Measurements from ENCODE around the gene CD83. TPM values are rescaled to one million over a fixed set of nuclear protein-coding genes. Genes with fewer than 3 reads are reported as not detected.
A peak's percentile ranks its signal among the peaks of the same experiment; 100 is the strongest.

The CD83 gene
- total and polyA plus RNA-seq, 2 of the 4 experiments (the other 2 are of a cell fraction): 2.0 to 2.5 TPM

DNA sequence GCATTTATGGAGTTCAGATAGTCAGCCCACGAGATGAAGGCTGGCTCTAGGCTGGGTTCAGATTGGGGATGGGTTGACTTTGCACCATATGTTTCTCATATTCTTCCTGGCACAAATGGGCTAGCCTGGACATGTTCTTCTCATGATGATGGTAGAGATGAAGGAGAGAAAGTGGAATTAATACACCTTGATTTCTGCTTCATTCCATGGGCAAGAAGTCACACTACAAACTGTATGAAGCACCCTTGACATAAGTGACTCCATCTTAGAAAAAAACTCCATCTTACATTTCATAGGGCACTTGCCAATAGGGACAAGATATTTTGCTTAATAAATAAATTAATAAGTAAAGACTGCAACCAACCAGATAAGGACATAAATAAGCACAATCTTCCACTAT lies 12.0 kb upstream of the CD83 start:
- Histone ChIP-seq H3K56ac (ENCODE audit: extremely low read depth, insufficient read depth, low read length) (no peak overlapping the region), H3K4me3 (ENCODE audit: insufficient read depth, low read depth, low read length) (no peak overlapping the region), H3K27me3 (ENCODE audit: control insufficient read depth, insufficient read depth, low read length) (peaks cover 47% of the 10 kb centered on the region), H3K4me2 (ENCODE audit: low read depth, low read length) (no peak overlapping the region), H3K18ac (ENCODE audit: low read depth, low read length) (0 out of 2 replicates have a peak overlapping the region, but pooled peaks have one; percentile 5), H2BK5ac (ENCODE audit: low read depth, low read length, poor library complexity, severe bottlenecking) (no peak overlapping the region), H2AK5ac (ENCODE audit: low read depth, low read length) (no peak overlapping the region), H2AFZ (replicated peaks; ENCODE audit: low read length, poor library complexity) (no peak overlapping the region), H3K23ac (ENCODE audit: low read depth, low read length) (no peak overlapping the region), H3K4ac (ENCODE audit: low read depth, low read length) (no peak overlapping the region), H3K27ac (ENCODE audit: insufficient read depth, low read length) (no peak overlapping the region), H3K4me1 (ENCODE audit: control insufficient read depth, insufficient read depth, low read length) (no peaks in the 10 kb centered on the region), H3K36me3 (ENCODE audit: control insufficient read depth, insufficient read depth, low read length) (no peaks in the 10 kb centered on the region), H3K9me3 (ENCODE audit: control insufficient read depth, insufficient read depth, low read length) (peaks cover 8% of the 10 kb centered on the region), H3K79me1 (ENCODE audit: low read depth in 1 of 2, low read length in 2 of 2) (no peaks in the 10 kb centered on the region), H4K5ac (ENCODE audit: low read depth, low read length) (no peak overlapping the region), H4K91ac (ENCODE audit: insufficient read depth, low read depth, low read length) (no peak overlapping the region), H3K9me1 (ENCODE audit: insufficient read depth, low read length) (no peaks in the 10 kb centered on the region), H2BK15ac (ENCODE audit: low read depth, low read length) (no peak overlapping the region), H3K14ac (replicated peaks; ENCODE audit: low read depth, low read length) (no peak overlapping the region), H3K9ac (ENCODE audit: low read depth, low read length) (no peak overlapping the region), H4K8ac (ENCODE audit: low read depth in 2 of 2, low read length in 2 of 2) (no peak overlapping the region), H4K20me1 (ENCODE audit: insufficient read depth, low read length) (no peaks in the 10 kb centered on the region), H2BK20ac (ENCODE audit: low read depth, low read length) (no peak overlapping the region), H2AK9ac (replicated peaks; ENCODE audit: low read depth, low read length, poor library complexity) (no peak overlapping the region), H2BK120ac (ENCODE audit: low read depth, low read length) (no peak overlapping the region)
- no peak for TF ChIP-seq SMC3 (IDR thresholded peaks at IDR 0.05; ENCODE audit: low read depth, low read length)
- TF ChIP-seq RCOR1 (IDR thresholded peaks at IDR 0.05; ENCODE audit: insufficient replicate concordance, low read length): no peak
- no peak for TF ChIP-seq CEBPB (IDR thresholded peaks at IDR 0.05; ENCODE audit: low read depth, low read length)
- no peak for TF ChIP-seq RFX5 (IDR thresholded peaks at IDR 0.05; ENCODE audit: low read depth, low read length)
- TF ChIP-seq FOS (IDR thresholded peaks at IDR 0.05; ENCODE audit: low read depth, low read length): no peak
- TF ChIP-seq, protein P1, sequence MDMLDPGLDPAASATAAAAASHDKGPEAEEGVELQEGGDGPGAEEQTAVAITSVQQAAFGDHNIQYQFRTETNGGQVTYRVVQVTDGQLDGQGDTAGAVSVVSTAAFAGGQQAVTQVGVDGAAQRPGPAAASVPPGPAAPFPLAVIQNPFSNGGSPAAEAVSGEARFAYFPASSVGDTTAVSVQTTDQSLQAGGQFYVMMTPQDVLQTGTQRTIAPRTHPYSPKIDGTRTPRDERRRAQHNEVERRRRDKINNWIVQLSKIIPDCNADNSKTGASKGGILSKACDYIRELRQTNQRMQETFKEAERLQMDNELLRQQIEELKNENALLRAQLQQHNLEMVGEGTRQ (IDR thresholded peaks at IDR 0.05; ENCODE audit: low read depth, low read length): no peak
- TF ChIP-seq, protein P2, sequence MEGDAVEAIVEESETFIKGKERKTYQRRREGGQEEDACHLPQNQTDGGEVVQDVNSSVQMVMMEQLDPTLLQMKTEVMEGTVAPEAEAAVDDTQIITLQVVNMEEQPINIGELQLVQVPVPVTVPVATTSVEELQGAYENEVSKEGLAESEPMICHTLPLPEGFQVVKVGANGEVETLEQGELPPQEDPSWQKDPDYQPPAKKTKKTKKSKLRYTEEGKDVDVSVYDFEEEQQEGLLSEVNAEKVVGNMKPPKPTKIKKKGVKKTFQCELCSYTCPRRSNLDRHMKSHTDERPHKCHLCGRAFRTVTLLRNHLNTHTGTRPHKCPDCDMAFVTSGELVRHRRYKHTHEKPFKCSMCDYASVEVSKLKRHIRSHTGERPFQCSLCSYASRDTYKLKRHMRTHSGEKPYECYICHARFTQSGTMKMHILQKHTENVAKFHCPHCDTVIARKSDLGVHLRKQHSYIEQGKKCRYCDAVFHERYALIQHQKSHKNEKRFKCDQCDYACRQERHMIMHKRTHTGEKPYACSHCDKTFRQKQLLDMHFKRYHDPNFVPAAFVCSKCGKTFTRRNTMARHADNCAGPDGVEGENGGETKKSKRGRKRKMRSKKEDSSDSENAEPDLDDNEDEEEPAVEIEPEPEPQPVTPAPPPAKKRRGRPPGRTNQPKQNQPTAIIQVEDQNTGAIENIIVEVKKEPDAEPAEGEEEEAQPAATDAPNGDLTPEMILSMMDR (conservative IDR thresholded peaks at IDR 0.05; ENCODE audit: low read depth, low read length): no peak
- TF ChIP-seq RAD21 (IDR thresholded peaks at IDR 0.05; ENCODE audit: low read length): no peak
- TF ChIP-seq NFE2L2 (IDR thresholded peaks at IDR 0.05; ENCODE audit: low read depth, low read length): no peak
- TF ChIP-seq CHD1 (IDR thresholded peaks at IDR 0.05; ENCODE audit: low read depth, low read length): no peak
- TF ChIP-seq, protein P3, sequence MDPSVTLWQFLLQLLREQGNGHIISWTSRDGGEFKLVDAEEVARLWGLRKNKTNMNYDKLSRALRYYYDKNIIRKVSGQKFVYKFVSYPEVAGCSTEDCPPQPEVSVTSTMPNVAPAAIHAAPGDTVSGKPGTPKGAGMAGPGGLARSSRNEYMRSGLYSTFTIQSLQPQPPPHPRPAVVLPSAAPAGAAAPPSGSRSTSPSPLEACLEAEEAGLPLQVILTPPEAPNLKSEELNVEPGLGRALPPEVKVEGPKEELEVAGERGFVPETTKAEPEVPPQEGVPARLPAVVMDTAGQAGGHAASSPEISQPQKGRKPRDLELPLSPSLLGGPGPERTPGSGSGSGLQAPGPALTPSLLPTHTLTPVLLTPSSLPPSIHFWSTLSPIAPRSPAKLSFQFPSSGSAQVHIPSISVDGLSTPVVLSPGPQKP (IDR thresholded peaks at IDR 0.05; ENCODE audit: borderline replicate concordance, low read depth, low read length): no peak
- no peak for TF ChIP-seq MAZ (IDR thresholded peaks at IDR 0.05; ENCODE audit: borderline replicate concordance, low read depth, low read length)
- TF ChIP-seq MAFK (IDR thresholded peaks at IDR 0.05; ENCODE audit: low read depth, low read length): no peak
- no TSS peak for BruUV-seq (replicated peaks)
- dilution Hi-C loops (cut with HindIII; ENCODE audit: low sequenced_read_pairs, unreplicated experiment) (no loop called here), intact Hi-C loops (cut with micrococcal nuclease) (no loop called here), in situ Hi-C loops (cut with MboI; ENCODE audit: low sequenced_read_pairs) (no loop called here)
- CTCF ChIA-PET: interaction anchor here (0.7 kb wide), 1 partner anchor 66 kb away, joined by 3 read pairs; no protein-coding TSS in a partner anchor
- WGBS, 2 experiments (ENCODE audit: extremely low coverage in 2 of 2, insufficient read length in 1 of 2): no CpG with 5 or more reads among the region's 1 CpG
- ATAC-seq (ENCODE audit: low read depth): no peak
- POLR2A ChIA-PET (ENCODE audit: unreplicated experiment): no interaction called here
- DNase-seq: no peak

Measured in IMR-90 (cell line).